Activated CD8-positive, alpha-beta memory T cell treated with anti-CD3 and anti-CD28 coated beads, Interleukin-2, amount 50 U/mL, for 24 hours (primary cell): Measurements from ENCODE around the gene ERBB3.

ENCODE experiments used
- DNase-seq: peaks from one replicate; pipeline ENCODE4 v3.0.0-alpha.2; 2020; ENCODE audit errors: extremely low read depth

ERBB3 gene

GRCh38 chr12:56134897-56135296, 54.9 kb downstream of the ERBB3 start:
- no peak for DNase-seq

- no peak for DNase-seq
Observed at GRCh38 chr12:56137853-56138571, 58.0 kb downstream of the ERBB3 start.

GRCh38 chr12:56141946-56142784, 62.2 kb downstream of the ERBB3 start:
- no peak for DNase-seq

- DNase-seq, result no peak
Observed at GRCh38 chr12:56143217-56143616, 63.3 kb downstream of the ERBB3 start.

- no peak for DNase-seq
Observed at GRCh38 chr12:56143870-56144269, 63.9 kb downstream of the ERBB3 start.

- DNase-seq, result no peak
Observed at GRCh38 chr12:56145217-56145616, 65.3 kb downstream of the ERBB3 start.

- no peak for DNase-seq
Observed at GRCh38 chr12:56146492-56147460, 66.8 kb downstream of the ERBB3 start.

- DNase-seq, result no peak
Observed at GRCh38 chr12:56150563-56150962, 70.6 kb downstream of the ERBB3 start.

GRCh38 chr12:56151672-56152131, 71.7 kb downstream of the ERBB3 start:
- no peak for DNase-seq

GRCh38 chr12:56152132-56152755, 72.3 kb downstream of the ERBB3 start, which contains the start of gene MYL6B:
Gene MYL6B (plus strand): TSS chr12:56152587. CDS start chr12:56153919, 1,332 bp downstream.
- DNase-seq, result peak; percentile 86
